ENCODE measurements around the gene SORD. TPM values are rescaled to one million over a fixed set of nuclear protein-coding genes. Genes with fewer than 3 reads are reported as not detected.
A peak's percentile ranks its signal among the peaks of the same experiment; 100 is the strongest.

The SORD gene
- total and polyA plus RNA-seq, 9 of the 15 experiments (the other 6 are each of a cell fraction or from before 2014, with no cell fraction given), result 5.9 to 79.2 (median 29.6) TPM

DNA sequence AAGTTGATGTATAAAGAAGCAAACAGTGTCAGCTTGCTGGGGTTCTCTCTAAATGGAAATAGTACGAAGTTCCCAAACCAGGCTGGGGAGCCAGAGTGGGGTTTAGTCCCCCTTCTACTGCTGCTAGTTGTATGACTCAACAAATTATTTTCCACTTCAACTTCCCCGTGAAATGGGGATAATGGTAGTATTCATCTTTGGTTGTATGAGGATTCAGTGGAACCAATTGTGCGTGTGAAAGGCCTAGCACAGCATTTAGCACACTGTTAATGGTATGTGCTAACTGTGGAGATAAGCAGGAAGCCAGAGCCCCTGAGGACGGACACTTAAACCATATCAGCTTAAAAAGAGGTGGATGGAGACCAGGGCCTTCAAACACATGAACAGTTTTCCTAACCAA, 4.2 kb downstream of the SORD start:
- intact Hi-C loops (cut with micrococcal nuclease) (loop anchor here (5.0 kb wide), 1 partner anchor 35 kb away; no protein-coding TSS in a partner anchor), in situ Hi-C loops (cut with MboI) (loop anchor here (5.0 kb wide), 1 partner anchor 55 kb away; no protein-coding TSS in a partner anchor)
- peaks cover 22% of the 10 kb centered on the region for H3K36me3 ChIP-seq (ENCODE audit: control insufficient read depth, insufficient read depth, low read length)
- H3K27me3 ChIP-seq (ENCODE audit: control insufficient read depth in 2 of 2, insufficient read depth in 2 of 2, low read length in 2 of 2), result no peaks in the 10 kb centered on the region
- H3K79me2 ChIP-seq (ENCODE audit: control insufficient read depth, insufficient read depth, low read length), result peaks cover 39% of the 10 kb centered on the region
- ChIA-PET POLR2A (no interaction called here), CTCF (ENCODE audit: low intra/inter-chr PET ratio) (no interaction called here)
- H3K4me2 ChIP-seq (ENCODE audit: insufficient read depth, low read length), result peak overlapping the region; percentile 47
- BruUV-seq (replicated peaks), result no TSS peak
- no peaks in the 10 kb centered on the region for H3K9me1 ChIP-seq (ENCODE audit: control insufficient read depth, insufficient read depth, low read length)
- peak in 2 of 4 experiments; percentile 41 to 55 for DNase-seq (ENCODE audit: extremely low read depth in 1 of 4, low spot score in 3 of 4)
- WGBS (ENCODE audit: insufficient coverage, low coverage, missing lambda C conversion rate), result 19% methylated on average over 4 of the region's 4 CpGs
- peak overlapping the region; percentile 33 for H3K27ac ChIP-seq (ENCODE audit: extremely low read depth, low read depth, low read length)
- peak overlapping the region; percentile 4; the same call in 1 of the 2 replicates for H2AFZ ChIP-seq (ENCODE audit: low read depth, low read length)
- H3K4me3 ChIP-seq, result no peak overlapping the region
- TF ChIP-seq MAFG (tag; conservative IDR thresholded peaks at IDR 0.05) (peak; percentile 32; the same call in 1 of the 2 replicates), BACH1 (tag; IDR thresholded peaks at IDR 0.05) (0 out of 2 replicates have a peak, but pooled peaks have one; percentile 28), SRSF9 (IDR thresholded peaks at IDR 0.05; ENCODE audit: borderline replicate concordance, low read depth, low read length) (no peak), NFE2 (IDR thresholded peaks at IDR 0.05; ENCODE audit: low read depth) (peak; percentile 63), ZFX (CRISPR knock-in tag; IDR thresholded peaks at IDR 0.05) (peak; percentile 28; the same call in 1 of the 2 replicates), ZNF316 (IDR thresholded peaks at IDR 0.05) (peak; percentile 47; the same call in 1 of the 2 replicates), KLF13 (tag; IDR thresholded peaks at IDR 0.05; ENCODE audit: borderline replicate concordance, low read depth) (no peak)
- TF ChIP-seq, protein P1, sequence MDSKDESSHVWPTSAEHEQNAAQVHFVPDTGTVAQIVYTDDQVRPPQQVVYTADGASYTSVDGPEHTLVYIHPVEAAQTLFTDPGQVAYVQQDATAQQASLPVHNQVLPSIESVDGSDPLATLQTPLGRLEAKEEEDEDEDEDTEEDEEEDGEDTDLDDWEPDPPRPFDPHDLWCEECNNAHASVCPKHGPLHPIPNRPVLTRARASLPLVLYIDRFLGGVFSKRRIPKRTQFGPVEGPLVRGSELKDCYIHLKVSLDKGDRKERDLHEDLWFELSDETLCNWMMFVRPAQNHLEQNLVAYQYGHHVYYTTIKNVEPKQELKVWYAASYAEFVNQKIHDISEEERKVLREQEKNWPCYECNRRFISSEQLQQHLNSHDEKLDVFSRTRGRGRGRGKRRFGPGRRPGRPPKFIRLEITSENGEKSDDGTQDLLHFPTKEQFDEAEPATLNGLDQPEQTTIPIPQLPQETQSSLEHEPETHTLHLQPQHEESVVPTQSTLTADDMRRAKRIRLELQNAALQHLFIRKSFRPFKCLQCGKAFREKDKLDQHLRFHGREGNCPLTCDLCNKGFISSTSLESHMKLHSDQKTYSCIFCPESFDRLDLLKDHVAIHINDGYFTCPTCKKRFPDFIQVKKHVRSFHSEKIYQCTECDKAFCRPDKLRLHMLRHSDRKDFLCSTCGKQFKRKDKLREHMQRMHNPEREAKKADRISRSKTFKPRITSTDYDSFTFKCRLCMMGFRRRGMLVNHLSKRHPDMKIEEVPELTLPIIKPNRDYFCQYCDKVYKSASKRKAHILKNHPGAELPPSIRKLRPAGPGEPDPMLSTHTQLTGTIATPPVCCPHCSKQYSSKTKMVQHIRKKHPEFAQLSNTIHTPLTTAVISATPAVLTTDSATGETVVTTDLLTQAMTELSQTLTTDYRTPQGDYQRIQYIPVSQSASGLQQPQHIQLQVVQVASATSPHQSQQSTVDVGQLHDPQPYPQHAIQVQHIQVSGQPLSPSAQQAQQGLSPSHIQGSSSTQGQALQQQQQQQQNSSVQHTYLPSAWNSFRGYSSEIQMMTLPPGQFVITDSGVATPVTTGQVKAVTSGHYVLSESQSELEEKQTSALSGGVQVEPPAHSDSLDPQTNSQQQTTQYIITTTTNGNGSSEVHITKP (IDR thresholded peaks at IDR 0.05; ENCODE audit: partially characterized antibody), result peak; percentile 74
- TF ChIP-seq, protein P2, sequence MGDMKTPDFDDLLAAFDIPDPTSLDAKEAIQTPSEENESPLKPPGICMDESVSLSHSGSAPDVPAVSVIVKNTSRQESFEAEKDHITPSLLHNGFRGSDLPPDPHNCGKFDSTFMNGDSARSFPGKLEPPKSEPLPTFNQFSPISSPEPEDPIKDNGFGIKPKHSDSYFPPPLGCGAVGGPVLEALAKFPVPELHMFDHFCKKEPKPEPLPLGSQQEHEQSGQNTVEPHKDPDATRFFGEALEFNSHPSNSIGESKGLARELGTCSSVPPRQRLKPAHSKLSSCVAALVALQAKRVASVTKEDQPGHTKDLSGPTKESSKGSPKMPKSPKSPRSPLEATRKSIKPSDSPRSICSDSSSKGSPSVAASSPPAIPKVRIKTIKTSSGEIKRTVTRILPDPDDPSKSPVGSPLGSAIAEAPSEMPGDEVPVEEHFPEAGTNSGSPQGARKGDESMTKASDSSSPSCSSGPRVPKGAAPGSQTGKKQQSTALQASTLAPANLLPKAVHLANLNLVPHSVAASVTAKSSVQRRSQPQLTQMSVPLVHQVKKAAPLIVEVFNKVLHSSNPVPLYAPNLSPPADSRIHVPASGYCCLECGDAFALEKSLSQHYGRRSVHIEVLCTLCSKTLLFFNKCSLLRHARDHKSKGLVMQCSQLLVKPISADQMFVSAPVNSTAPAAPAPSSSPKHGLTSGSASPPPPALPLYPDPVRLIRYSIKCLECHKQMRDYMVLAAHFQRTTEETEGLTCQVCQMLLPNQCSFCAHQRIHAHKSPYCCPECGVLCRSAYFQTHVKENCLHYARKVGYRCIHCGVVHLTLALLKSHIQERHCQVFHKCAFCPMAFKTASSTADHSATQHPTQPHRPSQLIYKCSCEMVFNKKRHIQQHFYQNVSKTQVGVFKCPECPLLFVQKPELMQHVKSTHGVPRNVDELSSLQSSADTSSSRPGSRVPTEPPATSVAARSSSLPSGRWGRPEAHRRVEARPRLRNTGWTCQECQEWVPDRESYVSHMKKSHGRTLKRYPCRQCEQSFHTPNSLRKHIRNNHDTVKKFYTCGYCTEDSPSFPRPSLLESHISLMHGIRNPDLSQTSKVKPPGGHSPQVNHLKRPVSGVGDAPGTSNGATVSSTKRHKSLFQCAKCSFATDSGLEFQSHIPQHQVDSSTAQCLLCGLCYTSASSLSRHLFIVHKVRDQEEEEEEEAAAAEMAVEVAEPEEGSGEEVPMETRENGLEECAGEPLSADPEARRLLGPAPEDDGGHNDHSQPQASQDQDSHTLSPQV (IDR thresholded peaks at IDR 0.05), result 0 out of 2 replicates have a peak, but pooled peaks have one; percentile 10
- peak overlapping the region in 1 of 2 experiments; percentile 24; a peak in 1 of 4 replicates for H3K9ac ChIP-seq (ENCODE audit: insufficient read depth in 1 of 2, low read depth in 2 of 2, low read length in 2 of 2)
- H4K20me1 ChIP-seq (replicated peaks; ENCODE audit: control insufficient read depth, insufficient read depth, low read length), result no peaks in the 10 kb centered on the region
- FAIRE-seq, result peak; percentile 40
- peaks cover 19 to 36% of the 10 kb centered on the region in 2 experiments; a peak in 4 of 5 replicates for H3K4me1 ChIP-seq (replicated peaks in 1 of 2; ENCODE audit: control insufficient read depth in 2 of 2, insufficient read depth in 2 of 2, low read length in 2 of 2)
- ATAC-seq, result peak; percentile 10; the same call in 1 of the 3 replicates
- H3K9me3 ChIP-seq (replicated peaks; ENCODE audit: control insufficient read depth, insufficient read depth, low read depth, low read length), result peaks cover 5% of the 10 kb centered on the region

Measured in K562 (cell line).